ENCODE results near the gene MGAT5B.

DNA sequence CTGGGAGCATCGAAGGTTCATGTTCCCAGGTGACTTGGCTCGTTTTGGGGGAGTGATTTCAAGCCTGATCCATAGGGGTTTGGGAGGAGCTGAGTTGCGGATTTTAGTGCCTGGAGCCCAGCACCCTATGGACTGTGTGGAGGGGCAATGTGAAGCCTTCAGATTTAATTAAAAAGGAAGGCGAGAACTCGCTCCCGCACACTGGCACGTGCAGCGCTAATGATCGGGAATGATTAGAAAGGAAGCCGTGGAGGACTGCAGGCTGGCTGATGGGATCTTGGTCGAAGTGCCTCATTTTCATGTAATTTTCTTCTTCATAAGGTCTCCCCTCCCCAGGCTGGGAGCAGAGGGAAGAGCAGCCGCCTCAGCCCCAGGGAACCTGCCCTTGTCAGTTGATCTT lies 12.8 kb downstream of the MGAT5B start:
- TF ChIP-seq, protein P1, sequence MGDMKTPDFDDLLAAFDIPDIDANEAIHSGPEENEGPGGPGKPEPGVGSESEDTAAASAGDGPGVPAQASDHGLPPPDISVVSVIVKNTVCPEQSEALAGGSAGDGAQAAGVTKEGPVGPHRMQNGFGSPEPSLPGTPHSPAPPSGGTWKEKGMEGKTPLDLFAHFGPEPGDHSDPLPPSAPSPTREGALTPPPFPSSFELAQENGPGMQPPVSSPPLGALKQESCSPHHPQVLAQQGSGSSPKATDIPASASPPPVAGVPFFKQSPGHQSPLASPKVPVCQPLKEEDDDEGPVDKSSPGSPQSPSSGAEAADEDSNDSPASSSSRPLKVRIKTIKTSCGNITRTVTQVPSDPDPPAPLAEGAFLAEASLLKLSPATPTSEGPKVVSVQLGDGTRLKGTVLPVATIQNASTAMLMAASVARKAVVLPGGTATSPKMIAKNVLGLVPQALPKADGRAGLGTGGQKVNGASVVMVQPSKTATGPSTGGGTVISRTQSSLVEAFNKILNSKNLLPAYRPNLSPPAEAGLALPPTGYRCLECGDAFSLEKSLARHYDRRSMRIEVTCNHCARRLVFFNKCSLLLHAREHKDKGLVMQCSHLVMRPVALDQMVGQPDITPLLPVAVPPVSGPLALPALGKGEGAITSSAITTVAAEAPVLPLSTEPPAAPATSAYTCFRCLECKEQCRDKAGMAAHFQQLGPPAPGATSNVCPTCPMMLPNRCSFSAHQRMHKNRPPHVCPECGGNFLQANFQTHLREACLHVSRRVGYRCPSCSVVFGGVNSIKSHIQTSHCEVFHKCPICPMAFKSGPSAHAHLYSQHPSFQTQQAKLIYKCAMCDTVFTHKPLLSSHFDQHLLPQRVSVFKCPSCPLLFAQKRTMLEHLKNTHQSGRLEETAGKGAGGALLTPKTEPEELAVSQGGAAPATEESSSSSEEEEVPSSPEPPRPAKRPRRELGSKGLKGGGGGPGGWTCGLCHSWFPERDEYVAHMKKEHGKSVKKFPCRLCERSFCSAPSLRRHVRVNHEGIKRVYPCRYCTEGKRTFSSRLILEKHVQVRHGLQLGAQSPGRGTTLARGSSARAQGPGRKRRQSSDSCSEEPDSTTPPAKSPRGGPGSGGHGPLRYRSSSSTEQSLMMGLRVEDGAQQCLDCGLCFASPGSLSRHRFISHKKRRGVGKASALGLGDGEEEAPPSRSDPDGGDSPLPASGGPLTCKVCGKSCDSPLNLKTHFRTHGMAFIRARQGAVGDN (IDR thresholded peaks at IDR 0.05) = no peak
- no peak for TF ChIP-seq NRF1 (conservative IDR thresholded peaks at IDR 0.05; ENCODE audit: low read depth, low read length)
